Glomerular endothelial cell (primary cell): Measurements from ENCODE around the gene SNX30. TPM values are rescaled to one million over a fixed set of nuclear protein-coding genes. Genes with fewer than 3 reads are reported as not detected.

Experiments used
- DNase-seq: peaks from one replicate; pipeline ENCODE4 v3.0.0-alpha.2; 2011; ENCODE audit warnings: low read depth, low spot score; ENCODE audit errors: extremely low read depth
- total RNA-seq: library from RNA; depleted of rRNA; stranded (reverse); fragments of >200 nt; gene quantifications from 2 replicates; pipeline ENCODE4 v1.2.3, GENCODE V29; 2015

SNX30 gene
- total RNA-seq, 1 donor from 2014 or later, result 10.7 TPM

- no peak for DNase-seq
Observed at GRCh38 chr9:112817860-112818203, 67.3 kb downstream of the SNX30 start.

GRCh38 chr9:112819635-112820496, 69.3 kb downstream of the SNX30 start:
- DNase-seq, result no peak

- no peak for DNase-seq
Observed at GRCh38 chr9:112820881-112821280, 70.3 kb downstream of the SNX30 start.

- DNase-seq, result no peak
Observed at GRCh38 chr9:112822618-112823017, 72.1 kb downstream of the SNX30 start.

- DNase-seq, result no peak
Observed at GRCh38 chr9:112823257-112823656, 72.7 kb downstream of the SNX30 start.

- no peak for DNase-seq
Observed at GRCh38 chr9:112831281-112831851, 80.8 kb downstream of the SNX30 start.

GRCh38 chr9:112831969-112832368, 81.4 kb downstream of the SNX30 start:
- DNase-seq, result no peak

GRCh38 chr9:112833081-112833480, 82.5 kb downstream of the SNX30 start:
- DNase-seq, result no peak

GRCh38 chr9:112836394-112836793, 85.8 kb downstream of the SNX30 start:
- DNase-seq, result no peak

GRCh38 chr9:112838342-112838741, 87.8 kb downstream of the SNX30 start:
- DNase-seq, result no peak

- no peak for DNase-seq
Observed at GRCh38 chr9:112839331-112839730, 88.8 kb downstream of the SNX30 start.

GRCh38 chr9:112841261-112841660, 90.7 kb downstream of the SNX30 start:
- no peak for DNase-seq

GRCh38 chr9:112842555-112842954, 92.0 kb downstream of the SNX30 start:
- DNase-seq, result no peak

- DNase-seq, result no peak
Observed at GRCh38 chr9:112844771-112845542, 94.4 kb downstream of the SNX30 start.

GRCh38 chr9:112846528-112847488, 96.2 kb downstream of the SNX30 start:
- no peak for DNase-seq

GRCh38 chr9:112848316-112849151, 98.0 kb downstream of the SNX30 start:
- no peak for DNase-seq

GRCh38 chr9:112849363-112849922, 98.9 kb downstream of the SNX30 start:
- no peak for DNase-seq

GRCh38 chr9:112850840-112851239, 100.3 kb downstream of the SNX30 start:
- DNase-seq, result no peak

GRCh38 chr9:112852741-112853504, 102.4 kb downstream of the SNX30 start:
- no peak for DNase-seq
